HEK293 (cell line): ENCODE results near the gene NADK.

ENCODE experiments used
- CTCF ChIA-PET: fragments of 350-600 bp; formaldehyde crosslinking; extraction: SDS; loops from one replicate; lab custom pipeline; 2021; ENCODE audit warnings: antibody characterized with exemption; lab: Yijun Ruan, JAX
- POLR2A ChIA-PET: fragments of 300-600 bp; formaldehyde crosslinking; extraction: SDS; loops from one replicate; lab custom pipeline; 2020; ENCODE audit warnings: antibody characterized with exemption, inconsistent platforms; lab: Yijun Ruan, JAX
- H3K27ac ChIP-seq: fragments of 200-500 bp; sonication (Bioruptor generic); 2 replicates; pipeline ENCODE4 v1.5.1; 2014; ENCODE audit warnings: low read depth, low read length, control low read depth, inconsistent platforms; ENCODE audit errors: extremely low read depth
- H3K36me3 ChIP-seq, 2 experiments: fragments of 200-500 bp in 1 of 2; sonication (Bioruptor generic) in 1 of 2; 1 replicate in 1 of 2; 2 replicates in 1 of 2; pipeline ENCODE4 v1.5.1; 2014 to 2017; ENCODE audit warnings: inconsistent platforms in 2 of 2, low read length in 2 of 2; ENCODE audit not compliant: control insufficient read depth in 2 of 2, insufficient read depth in 1 of 2
- H3K4me1 ChIP-seq: fragments of 200-500 bp; sonication (Bioruptor generic); 2 replicates; pipeline ENCODE4 v1.5.1; 2014; ENCODE audit warnings: mild to moderate bottlenecking, low read length, inconsistent platforms; ENCODE audit not compliant: control insufficient read depth, insufficient read depth
- H3K4me3 ChIP-seq: 2 replicates; pipeline ENCODE4 v1.5.1; 2011; ENCODE audit warnings: low read depth, mild to moderate bottlenecking, control low read depth, low read length, moderate library complexity
- H3K9me3 ChIP-seq: fragments of 200-500 bp; sonication (Bioruptor generic); 2 replicates; pipeline ENCODE4 v1.5.1; 2014; ENCODE audit warnings: low read depth, low read length, inconsistent platforms; ENCODE audit not compliant: control insufficient read depth, insufficient read depth
- EGR2 ChIP-seq: fragments of 450-650 bp; formaldehyde crosslinking; IDR thresholded peaks from 2 replicates; pipeline ENCODE4 v1.5.1; 2016; ENCODE audit warnings: low read depth, missing biosample characterization, missing genetic modification characterization
- SETDB1 ChIP-seq: IDR thresholded peaks from one replicate; pipeline ENCODE4 v1.6.1; 2017; ENCODE audit warnings: mild to moderate bottlenecking, low read length, moderate library complexity, mixed read lengths; ENCODE audit not compliant: insufficient read length
- ZFHX2 ChIP-seq: fragments of 450-650 bp; formaldehyde crosslinking; conservative IDR thresholded peaks from 2 replicates; pipeline ENCODE4 v1.5.1; 2016; ENCODE audit warnings: missing biosample characterization, missing genetic modification characterization
- ZNF112 ChIP-seq: fragments of 450-650 bp; formaldehyde crosslinking; IDR thresholded peaks from 2 replicates; pipeline ENCODE4 v1.5.0; 2017; ENCODE audit warnings: missing biosample characterization, missing genetic modification characterization
- ZNF155 ChIP-seq: fragments of 450-650 bp; formaldehyde crosslinking; IDR thresholded peaks from 2 replicates; pipeline ENCODE4 v1.5.1; 2016; ENCODE audit warnings: missing biosample characterization, missing genetic modification characterization
- ZNF221 ChIP-seq: fragments of 450-650 bp; formaldehyde crosslinking; IDR thresholded peaks from 2 replicates; pipeline ENCODE4 v1.5.1; 2017; ENCODE audit warnings: missing biosample characterization, missing genetic modification characterization, borderline replicate concordance
- ZNF302 ChIP-seq: fragments of 450-650 bp; formaldehyde crosslinking; IDR thresholded peaks from 2 replicates; pipeline ENCODE4 v1.5.1; 2016; ENCODE audit warnings: missing biosample characterization, missing genetic modification characterization, low read depth
- ZNF677 ChIP-seq: fragments of 450-650 bp; IDR thresholded peaks from 2 replicates; pipeline ENCODE4 v1.5.0; 2018; ENCODE audit warnings: missing biosample characterization, mild to moderate bottlenecking, missing genetic modification characterization, moderate library complexity
- ZSCAN23 ChIP-seq: fragments of 450-650 bp; formaldehyde crosslinking; IDR thresholded peaks from 2 replicates; pipeline ENCODE4 v1.5.1; 2016; ENCODE audit warnings: missing biosample characterization, missing genetic modification characterization
- TF ChIP-seq, protein P1 (sequence below): fragments of 450-650 bp; formaldehyde crosslinking; IDR thresholded peaks from 2 replicates; pipeline ENCODE4; 2016; ENCODE audit warnings: missing biosample characterization, missing genetic modification characterization
- TF ChIP-seq, protein P2 (sequence below): fragments of 450-650 bp; formaldehyde crosslinking; IDR thresholded peaks from 2 replicates; pipeline ENCODE4 v1.5.1; 2016; ENCODE audit warnings: missing biosample characterization, missing genetic modification characterization
- TF ChIP-seq, protein P3 (sequence below): fragments of 450-650 bp; formaldehyde crosslinking; IDR thresholded peaks from 2 replicates; pipeline ENCODE4 v1.5.1; 2016; ENCODE audit warnings: missing biosample characterization, missing genetic modification characterization
- TF ChIP-seq, protein P4 (sequence below): fragments of 450-650 bp; formaldehyde crosslinking; IDR thresholded peaks from 2 replicates; pipeline ENCODE4 v1.5.1; 2016; ENCODE audit warnings: missing biosample characterization, missing genetic modification characterization
- TF ChIP-seq, protein P5 (sequence below): fragments of 450-650 bp; formaldehyde crosslinking; IDR thresholded peaks from 2 replicates; pipeline ENCODE4 v1.5.0; 2017; ENCODE audit warnings: missing biosample characterization, missing genetic modification characterization, borderline replicate concordance

The NADK gene

DNA sequence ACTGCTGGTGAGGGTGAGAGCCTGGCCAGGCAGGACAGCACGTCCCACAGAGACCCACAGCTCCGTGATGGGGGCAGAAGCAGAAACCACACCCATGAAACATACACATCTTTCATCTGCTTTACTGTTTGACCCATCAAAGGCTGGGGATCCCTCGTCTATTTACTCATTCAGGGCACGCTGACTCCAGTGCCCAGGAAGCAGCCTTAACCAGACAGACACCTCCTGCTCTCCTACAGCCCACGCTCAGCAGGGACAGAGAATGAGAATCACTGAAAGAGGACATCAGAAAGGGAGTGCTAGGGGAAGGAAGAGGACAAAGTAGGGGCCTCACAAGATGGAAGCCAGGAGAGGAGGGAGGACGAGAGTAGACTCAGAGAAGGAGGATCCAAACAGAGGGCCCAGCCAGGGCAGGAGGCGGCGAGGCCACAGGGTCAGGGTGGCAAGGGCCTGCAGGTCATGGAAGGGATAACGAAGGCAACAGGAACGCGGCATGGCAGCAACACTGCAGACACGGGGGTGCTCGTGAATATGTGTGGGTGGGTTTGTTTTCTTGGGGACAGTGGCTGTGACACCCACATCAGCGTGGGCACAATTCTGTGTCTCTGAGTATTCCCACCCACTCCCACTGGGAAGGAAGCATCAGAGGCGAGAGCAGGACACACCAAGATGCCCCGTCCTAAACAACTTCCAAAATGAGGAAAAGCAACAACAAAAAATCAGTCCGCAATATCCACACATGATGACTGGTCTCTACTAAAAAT is 15.4 kb upstream of the NADK start:
- ChIA-PET CTCF (interaction anchor here (1.1 to 1.5 kb wide), 2 partner anchors 108 to 112 kb away, joined by 3 to 5 read pairs; no protein-coding TSS in a partner anchor), POLR2A (interaction anchor here (0.5 to 0.6 kb wide), 2 partner anchors 27 to 464 kb away, joined by 3 read pairs; no protein-coding TSS in a partner anchor)
- H3K27ac ChIP-seq: no peak overlapping the region; the same call in 1 of the 2 replicates
- no peaks in the 10 kb centered on the region for H3K4me1 ChIP-seq
- H3K4me3 ChIP-seq: no peak overlapping the region
- H3K36me3 ChIP-seq: peaks cover 24 to 98% of the 10 kb centered on the region in 2 experiments
- no peaks in the 10 kb centered on the region for H3K9me3 ChIP-seq
- TF ChIP-seq, protein P1, sequence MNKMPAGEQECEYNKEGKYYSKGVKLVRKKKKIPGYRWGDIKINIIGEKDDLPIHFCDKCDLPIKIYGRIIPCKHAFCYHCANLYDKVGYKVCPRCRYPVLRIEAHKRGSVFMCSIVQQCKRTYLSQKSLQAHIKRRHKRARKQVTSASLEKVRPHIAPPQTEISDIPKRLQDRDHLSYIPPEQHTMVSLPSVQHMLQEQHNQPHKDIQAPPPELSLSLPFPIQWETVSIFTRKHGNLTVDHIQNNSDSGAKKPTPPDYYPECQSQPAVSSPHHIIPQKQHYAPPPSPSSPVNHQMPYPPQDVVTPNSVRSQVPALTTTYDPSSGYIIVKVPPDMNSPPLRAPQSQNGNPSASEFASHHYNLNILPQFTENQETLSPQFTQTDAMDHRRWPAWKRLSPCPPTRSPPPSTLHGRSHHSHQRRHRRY (tag by site-specific recombination): no peak
- TF ChIP-seq, protein P2, sequence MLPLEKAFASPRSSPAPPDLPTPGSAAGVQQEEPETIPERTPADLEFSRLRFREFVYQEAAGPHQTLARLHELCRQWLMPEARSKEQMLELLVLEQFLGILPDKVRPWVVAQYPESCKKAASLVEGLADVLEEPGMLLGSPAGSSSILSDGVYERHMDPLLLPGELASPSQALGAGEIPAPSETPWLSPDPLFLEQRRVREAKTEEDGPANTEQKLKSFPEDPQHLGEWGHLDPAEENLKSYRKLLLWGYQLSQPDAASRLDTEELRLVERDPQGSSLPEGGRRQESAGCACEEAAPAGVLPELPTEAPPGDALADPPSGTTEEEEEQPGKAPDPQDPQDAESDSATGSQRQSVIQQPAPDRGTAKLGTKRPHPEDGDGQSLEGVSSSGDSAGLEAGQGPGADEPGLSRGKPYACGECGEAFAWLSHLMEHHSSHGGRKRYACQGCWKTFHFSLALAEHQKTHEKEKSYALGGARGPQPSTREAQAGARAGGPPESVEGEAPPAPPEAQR (tag by site-specific recombination): no peak
- no peak for TF ChIP-seq ZSCAN23 (tag by site-specific recombination)
- no peak for TF ChIP-seq SETDB1
- TF ChIP-seq, protein P3, sequence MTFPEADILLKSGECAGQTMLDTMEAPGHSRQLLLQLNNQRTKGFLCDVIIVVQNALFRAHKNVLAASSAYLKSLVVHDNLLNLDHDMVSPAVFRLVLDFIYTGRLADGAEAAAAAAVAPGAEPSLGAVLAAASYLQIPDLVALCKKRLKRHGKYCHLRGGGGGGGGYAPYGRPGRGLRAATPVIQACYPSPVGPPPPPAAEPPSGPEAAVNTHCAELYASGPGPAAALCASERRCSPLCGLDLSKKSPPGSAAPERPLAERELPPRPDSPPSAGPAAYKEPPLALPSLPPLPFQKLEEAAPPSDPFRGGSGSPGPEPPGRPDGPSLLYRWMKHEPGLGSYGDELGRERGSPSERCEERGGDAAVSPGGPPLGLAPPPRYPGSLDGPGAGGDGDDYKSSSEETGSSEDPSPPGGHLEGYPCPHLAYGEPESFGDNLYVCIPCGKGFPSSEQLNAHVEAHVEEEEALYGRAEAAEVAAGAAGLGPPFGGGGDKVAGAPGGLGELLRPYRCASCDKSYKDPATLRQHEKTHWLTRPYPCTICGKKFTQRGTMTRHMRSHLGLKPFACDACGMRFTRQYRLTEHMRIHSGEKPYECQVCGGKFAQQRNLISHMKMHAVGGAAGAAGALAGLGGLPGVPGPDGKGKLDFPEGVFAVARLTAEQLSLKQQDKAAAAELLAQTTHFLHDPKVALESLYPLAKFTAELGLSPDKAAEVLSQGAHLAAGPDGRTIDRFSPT: no peak
- TF ChIP-seq ZNF112 (tag by site-specific recombination): no peak
- TF ChIP-seq ZNF221 (tag by site-specific recombination): no peak
- peak; percentile 88 for TF ChIP-seq ZFHX2 (tag by site-specific recombination)
- TF ChIP-seq ZNF302 (tag by site-specific recombination): no peak
- TF ChIP-seq, protein P4, sequence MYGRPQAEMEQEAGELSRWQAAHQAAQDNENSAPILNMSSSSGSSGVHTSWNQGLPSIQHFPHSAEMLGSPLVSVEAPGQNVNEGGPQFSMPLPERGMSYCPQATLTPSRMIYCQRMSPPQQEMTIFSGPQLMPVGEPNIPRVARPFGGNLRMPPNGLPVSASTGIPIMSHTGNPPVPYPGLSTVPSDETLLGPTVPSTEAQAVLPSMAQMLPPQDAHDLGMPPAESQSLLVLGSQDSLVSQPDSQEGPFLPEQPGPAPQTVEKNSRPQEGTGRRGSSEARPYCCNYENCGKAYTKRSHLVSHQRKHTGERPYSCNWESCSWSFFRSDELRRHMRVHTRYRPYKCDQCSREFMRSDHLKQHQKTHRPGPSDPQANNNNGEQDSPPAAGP (tag by site-specific recombination): no peak
- no peak for TF ChIP-seq ZNF677 (tag by site-specific recombination)
- TF ChIP-seq, protein P5, sequence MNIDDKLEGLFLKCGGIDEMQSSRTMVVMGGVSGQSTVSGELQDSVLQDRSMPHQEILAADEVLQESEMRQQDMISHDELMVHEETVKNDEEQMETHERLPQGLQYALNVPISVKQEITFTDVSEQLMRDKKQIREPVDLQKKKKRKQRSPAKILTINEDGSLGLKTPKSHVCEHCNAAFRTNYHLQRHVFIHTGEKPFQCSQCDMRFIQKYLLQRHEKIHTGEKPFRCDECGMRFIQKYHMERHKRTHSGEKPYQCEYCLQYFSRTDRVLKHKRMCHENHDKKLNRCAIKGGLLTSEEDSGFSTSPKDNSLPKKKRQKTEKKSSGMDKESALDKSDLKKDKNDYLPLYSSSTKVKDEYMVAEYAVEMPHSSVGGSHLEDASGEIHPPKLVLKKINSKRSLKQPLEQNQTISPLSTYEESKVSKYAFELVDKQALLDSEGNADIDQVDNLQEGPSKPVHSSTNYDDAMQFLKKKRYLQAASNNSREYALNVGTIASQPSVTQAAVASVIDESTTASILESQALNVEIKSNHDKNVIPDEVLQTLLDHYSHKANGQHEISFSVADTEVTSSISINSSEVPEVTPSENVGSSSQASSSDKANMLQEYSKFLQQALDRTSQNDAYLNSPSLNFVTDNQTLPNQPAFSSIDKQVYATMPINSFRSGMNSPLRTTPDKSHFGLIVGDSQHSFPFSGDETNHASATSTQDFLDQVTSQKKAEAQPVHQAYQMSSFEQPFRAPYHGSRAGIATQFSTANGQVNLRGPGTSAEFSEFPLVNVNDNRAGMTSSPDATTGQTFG: no peak
- TF ChIP-seq EGR2 (tag by site-specific recombination): peak; percentile 86
- TF ChIP-seq ZNF155 (tag by site-specific recombination): no peak
- TF ChIP-seq, all 188 proteins: peak for 2
